Mammary microvascular endothelial cell (primary cell): ENCODE data around the gene GGNBP2. TPM values are rescaled to one million over a fixed set of nuclear protein-coding genes. Genes with fewer than 3 reads are reported as not detected.

Source experiments
- total RNA-seq: library from RNA; depleted of rRNA; stranded (reverse); fragments of >200 nt; gene quantifications from 2 replicates; pipeline ENCODE4 v1.2.3, GENCODE V29; 2015

The GGNBP2 gene, protein sequence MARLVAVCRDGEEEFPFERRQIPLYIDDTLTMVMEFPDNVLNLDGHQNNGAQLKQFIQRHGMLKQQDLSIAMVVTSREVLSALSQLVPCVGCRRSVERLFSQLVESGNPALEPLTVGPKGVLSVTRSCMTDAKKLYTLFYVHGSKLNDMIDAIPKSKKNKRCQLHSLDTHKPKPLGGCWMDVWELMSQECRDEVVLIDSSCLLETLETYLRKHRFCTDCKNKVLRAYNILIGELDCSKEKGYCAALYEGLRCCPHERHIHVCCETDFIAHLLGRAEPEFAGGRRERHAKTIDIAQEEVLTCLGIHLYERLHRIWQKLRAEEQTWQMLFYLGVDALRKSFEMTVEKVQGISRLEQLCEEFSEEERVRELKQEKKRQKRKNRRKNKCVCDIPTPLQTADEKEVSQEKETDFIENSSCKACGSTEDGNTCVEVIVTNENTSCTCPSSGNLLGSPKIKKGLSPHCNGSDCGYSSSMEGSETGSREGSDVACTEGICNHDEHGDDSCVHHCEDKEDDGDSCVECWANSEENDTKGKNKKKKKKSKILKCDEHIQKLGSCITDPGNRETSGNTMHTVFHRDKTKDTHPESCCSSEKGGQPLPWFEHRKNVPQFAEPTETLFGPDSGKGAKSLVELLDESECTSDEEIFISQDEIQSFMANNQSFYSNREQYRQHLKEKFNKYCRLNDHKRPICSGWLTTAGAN
- total RNA-seq: 28.6 and 33.6 TPM in 2 replicates

DNA sequence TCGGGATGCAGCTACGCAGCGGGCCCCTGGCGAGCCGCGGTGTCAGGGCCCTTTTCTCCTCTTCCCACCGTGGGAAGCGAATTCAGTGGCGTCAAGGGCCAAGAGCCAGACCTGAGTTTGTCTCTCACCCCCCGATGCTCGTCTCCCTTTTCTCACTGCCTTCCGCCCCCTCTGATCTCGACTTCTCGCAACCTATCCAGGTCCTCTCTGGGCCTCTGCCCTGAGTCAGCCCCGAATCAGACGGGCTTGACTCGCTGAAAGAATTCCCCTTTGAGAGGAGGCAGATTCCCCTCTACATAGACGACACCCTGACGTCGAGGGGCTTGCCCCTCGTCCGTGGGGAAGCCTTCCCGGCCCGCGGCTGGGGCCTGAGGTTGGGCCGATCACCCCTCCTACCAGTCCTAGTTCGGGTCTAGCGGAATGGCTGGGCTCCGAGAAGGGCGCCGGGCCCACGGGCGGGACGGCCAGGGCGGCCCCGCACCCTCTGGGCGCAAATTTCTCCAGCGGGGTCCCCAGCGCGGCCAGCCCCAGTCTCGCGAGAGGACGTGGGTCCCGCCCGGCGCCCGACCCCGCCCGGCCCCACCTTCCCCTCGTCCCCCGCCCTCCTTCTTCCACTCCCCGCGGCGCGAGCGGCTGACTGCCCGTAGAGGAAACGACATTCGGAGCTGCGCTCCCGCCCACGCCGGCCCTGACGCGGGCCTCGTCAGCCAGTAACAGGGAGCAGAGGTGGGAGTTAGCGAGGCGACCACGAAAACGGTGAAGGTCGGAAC, at the start of gene GGNBP2:
GGNBP2 (plus strand) TSS at position 613 of the 770 bp plus-strand sequence. CDS start 806 bp downstream, outside the sequence.

DNA sequence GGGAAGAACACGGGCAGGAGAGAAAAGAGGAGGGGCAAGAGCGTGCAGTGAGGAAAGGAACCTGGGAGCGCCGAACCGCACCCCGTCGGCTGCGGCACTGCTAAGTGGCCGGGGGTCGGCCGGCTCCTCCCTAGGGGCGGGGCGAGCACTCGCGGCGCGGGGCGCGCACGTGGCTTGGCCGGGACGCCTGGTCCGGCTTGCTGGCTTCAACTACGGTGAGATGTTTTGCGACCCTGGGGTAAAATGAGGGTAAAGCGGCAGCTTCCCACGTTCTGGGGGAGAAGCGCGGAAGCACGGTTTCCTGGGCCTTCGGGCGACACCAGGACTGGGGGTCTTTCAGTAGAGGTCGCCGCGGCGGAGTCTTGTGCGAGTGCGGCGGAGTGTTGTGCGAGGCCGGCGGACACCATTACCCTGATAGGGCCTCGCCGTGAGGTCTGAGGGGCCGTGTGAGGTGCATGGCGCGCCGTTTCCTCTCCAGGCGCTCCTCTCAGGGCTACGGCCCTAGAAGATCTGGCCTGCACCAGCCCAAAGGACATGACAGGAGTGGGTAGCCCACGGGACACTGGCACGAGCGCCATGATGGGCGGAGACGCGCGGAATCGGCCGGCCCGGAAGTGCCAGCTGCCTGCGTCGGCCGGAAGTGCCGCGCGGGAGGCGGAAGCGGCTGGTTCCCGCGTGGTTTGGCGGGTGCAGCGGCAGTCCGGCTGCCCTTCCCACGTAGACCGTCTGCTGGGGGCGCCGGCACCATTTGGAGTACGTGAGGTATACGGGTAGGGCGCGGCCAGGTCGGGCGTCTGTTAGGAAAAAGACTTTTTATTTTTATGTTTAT, 9.7 kb upstream of the GGNBP2 start, which contains the start of the genes MYO19 and PIGW:
MYO19 (minus strand) TSS at position 29 of the 829 bp plus-strand sequence. CDS start 2,330 bp downstream, outside the sequence.
PIGW (plus strand) TSS at position 148 of the 829 bp plus-strand sequence. CDS start 2,115 bp downstream, outside the sequence.

GRCh38 chr17:36591434-36592315, 47.0 kb downstream of the GGNBP2 start, which contains the start of gene DHRS11:
Gene DHRS11 (plus strand): TSS chr17:36591879. CDS start chr17:36592010, 131 bp downstream.

GRCh38 chr17:36601303-36602029, 56.7 kb downstream of the GGNBP2 start, which contains the start of gene MRM1:
Gene MRM1 (plus strand): TSS chr17:36601583. CDS start chr17:36601811, 228 bp downstream.

Other genes with a start within 250 kb of the GGNBP2 start
- 0.89 and 1.5 TPM in 2 replicates for gene TBC1D3G, start 221.0 kb upstream of the GGNBP2 start, total RNA-seq
- not detected in 2 replicates for gene TBC1D3H, start 156.5 kb upstream of the GGNBP2 start, total RNA-seq
- 30.5 and 43.0 TPM in 2 replicates for gene ZNHIT3, start 58.2 kb upstream of the GGNBP2 start, total RNA-seq
- gene MYO19, start 10.1 kb upstream of the GGNBP2 start, total RNA-seq: 34.0 and 44.1 TPM in 2 replicates
- 10.9 and 14.8 TPM in 2 replicates for gene PIGW, start 9.9 kb upstream of the GGNBP2 start, total RNA-seq
- 6.9 and 7.4 TPM in 2 replicates for gene DHRS11, start 47.0 kb downstream of the GGNBP2 start, total RNA-seq
- gene MRM1, start 56.7 kb downstream of the GGNBP2 start, total RNA-seq: 7.0 and 7.3 TPM in 2 replicates